ENCODE data around the gene RPA3. TPM values are rescaled to one million over a fixed set of nuclear protein-coding genes. Genes with fewer than 3 reads are reported as not detected.

The RPA3 gene
- 10 to 100 TPM; 54.5 to 77.2 (median 63.3) TPM for polyA plus RNA-seq (ENCODE audit: insufficient read length in 3 of 3)

DNA sequence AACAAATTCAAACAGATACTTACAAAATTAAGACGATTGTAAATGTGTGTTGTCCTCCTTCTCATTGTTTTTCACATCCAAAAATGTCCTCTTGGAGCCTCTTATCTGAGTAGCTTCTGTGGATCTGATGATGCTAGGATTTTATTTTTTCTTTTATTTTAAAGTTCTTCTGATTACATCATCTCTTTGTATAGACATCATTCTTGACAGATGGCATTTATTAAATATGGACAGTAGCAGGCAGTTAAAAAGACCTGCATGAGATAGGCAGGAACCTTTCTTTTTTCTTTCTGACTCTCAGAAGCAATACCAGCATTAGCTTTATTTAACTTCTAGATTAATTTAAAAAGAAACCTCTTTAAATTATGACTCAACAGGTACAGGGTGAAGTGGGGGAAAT is at the start of gene RPA3:
TSS of gene RPA3 (minus strand) at position 116 of the 400 bp plus-strand sequence. CDS start 78,189 bp downstream, outside the sequence.
- no peak for DNase-seq (ENCODE audit: low read depth in 3 of 3, low spot score in 2 of 3)

- no peak for DNase-seq (ENCODE audit: low read depth in 3 of 3, low spot score in 2 of 3)
Measured at GRCh38 chr7:7766671-7767070, 48.3 kb upstream of the RPA3 start.

DNA sequence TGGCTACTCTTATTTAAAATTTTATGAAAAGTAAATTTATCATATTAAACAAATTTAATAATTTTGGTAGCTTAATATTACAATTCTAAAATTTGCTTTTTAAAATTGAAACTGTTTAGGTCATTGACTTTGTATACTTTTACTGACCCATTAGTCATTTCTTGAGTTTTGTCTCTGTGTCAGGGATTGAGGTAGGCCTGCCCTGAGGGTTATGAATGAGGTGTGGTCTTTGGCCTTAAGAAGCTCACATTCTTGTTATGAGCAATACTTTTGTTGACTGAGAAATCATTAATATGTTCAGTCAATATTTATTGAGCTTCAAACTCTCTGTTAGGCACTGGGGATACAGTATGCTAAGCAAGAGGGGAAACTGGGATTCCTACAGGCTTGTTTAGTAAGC is 47.0 kb upstream of the RPA3 start:
- no peak for DNase-seq (ENCODE audit: low read depth in 3 of 3, low spot score in 2 of 3)

GRCh38 chr7:7764520-7765396 is 46.4 kb upstream of the RPA3 start:
- DNase-seq (ENCODE audit: low read depth in 3 of 3, low spot score in 2 of 3), result no peak

GRCh38 chr7:7761974-7762779 is 43.8 kb upstream of the RPA3 start:
- DNase-seq (ENCODE audit: low read depth in 3 of 3, low spot score in 2 of 3), result peak in 1 of 3 donors; percentile 12

DNA sequence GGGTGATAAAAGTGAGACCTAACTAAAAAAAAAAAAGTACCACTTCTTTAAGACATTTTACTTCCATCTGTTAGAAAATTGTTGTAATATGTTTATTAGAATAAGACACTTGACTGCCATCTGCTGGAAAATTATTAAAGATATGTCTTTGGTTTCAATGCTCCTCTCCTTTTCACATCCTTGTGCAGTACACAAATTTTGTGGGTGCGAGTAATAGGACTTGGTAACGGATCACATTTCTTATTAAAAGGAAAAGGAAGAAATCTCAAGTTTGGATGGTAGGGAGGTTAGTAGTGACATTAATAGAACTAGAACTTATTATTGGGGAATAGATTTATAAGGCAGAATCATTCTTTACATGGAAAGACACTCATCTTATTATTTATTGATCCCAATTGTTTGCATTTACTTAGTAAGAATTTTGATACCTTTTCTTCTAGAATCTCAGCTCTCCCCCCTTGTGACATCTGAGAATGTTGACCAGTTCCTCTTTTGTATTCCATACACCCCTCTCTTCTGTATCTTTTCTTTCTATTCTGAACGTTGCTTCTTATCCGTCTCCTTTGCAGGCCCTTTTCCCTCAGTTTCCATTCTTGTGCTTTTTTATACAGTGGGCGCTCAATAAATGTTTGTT is 43.0 kb upstream of the RPA3 start:
- DNase-seq (ENCODE audit: low read depth in 3 of 3, low spot score in 2 of 3), result no peak

GRCh38 chr7:7757576-7757975 is 39.2 kb upstream of the RPA3 start:
- DNase-seq (ENCODE audit: low read depth in 3 of 3, low spot score in 2 of 3), result no peak

- DNase-seq (ENCODE audit: low read depth in 3 of 3, low spot score in 2 of 3), result no peak
Measured at GRCh38 chr7:7756577-7756976, 38.2 kb upstream of the RPA3 start.

GRCh38 chr7:7751243-7752092 is 33.1 kb upstream of the RPA3 start:
- DNase-seq (ENCODE audit: low read depth in 3 of 3, low spot score in 2 of 3), result no peak

- no peak for DNase-seq (ENCODE audit: low read depth in 3 of 3, low spot score in 2 of 3)
Measured at GRCh38 chr7:7750571-7751242, 32.3 kb upstream of the RPA3 start.

GRCh38 chr7:7746458-7746857 is 28.1 kb upstream of the RPA3 start:
- DNase-seq (ENCODE audit: low read depth in 3 of 3, low spot score in 2 of 3), result no peak

- DNase-seq (ENCODE audit: low read depth in 3 of 3, low spot score in 2 of 3), result no peak
Measured at GRCh38 chr7:7745966-7746365, 27.6 kb upstream of the RPA3 start.

DNA sequence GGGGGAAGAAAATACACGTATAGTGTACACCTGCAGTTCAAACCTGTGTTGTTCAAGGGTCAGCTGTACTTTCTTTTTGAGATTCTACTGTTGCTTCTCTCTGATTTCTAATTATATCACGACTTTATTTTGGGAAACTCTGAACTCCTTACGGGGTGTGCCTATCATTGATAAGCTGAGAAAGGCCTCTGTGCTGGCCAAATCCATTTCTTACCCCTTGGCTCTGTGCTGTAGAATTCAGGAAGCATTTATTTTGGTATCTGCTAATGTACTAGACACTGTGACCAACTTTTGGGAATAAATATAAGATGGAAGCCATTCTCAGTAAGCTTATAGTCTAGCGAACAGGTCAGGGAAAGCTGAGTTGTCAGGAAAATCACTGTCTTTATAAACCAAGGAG is 26.9 kb upstream of the RPA3 start:
- DNase-seq (ENCODE audit: low read depth in 3 of 3, low spot score in 2 of 3), result no peak

DNA sequence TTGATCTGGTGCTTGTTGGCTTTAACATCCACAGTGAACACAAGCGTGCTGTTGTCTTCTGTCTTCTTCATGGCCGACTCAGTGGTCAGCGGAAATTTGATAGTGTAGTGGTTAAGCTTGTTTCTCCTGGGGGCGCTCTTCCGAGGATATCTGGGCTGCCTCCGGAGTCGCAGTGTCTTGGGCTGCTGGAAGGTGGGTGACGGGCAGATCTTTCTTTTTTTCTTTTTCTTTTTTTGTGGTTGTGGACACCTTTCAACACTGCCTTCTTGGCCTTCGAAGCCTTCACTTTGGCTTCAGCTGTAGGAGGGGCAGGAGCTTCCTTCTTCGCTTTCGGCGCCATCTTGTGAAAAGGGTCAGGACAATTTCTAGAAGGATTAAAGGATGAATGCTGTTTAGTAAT is 23.8 kb upstream of the RPA3 start:
- no peak for DNase-seq (ENCODE audit: low read depth in 3 of 3, low spot score in 2 of 3)

- DNase-seq (ENCODE audit: low read depth in 3 of 3, low spot score in 2 of 3), result no peak
Measured at GRCh38 chr7:7740037-7740355, 21.6 kb upstream of the RPA3 start.

GRCh38 chr7:7739204-7740036 is 21.0 kb upstream of the RPA3 start:
- DNase-seq (ENCODE audit: low read depth in 3 of 3, low spot score in 2 of 3), result no peak

DNA sequence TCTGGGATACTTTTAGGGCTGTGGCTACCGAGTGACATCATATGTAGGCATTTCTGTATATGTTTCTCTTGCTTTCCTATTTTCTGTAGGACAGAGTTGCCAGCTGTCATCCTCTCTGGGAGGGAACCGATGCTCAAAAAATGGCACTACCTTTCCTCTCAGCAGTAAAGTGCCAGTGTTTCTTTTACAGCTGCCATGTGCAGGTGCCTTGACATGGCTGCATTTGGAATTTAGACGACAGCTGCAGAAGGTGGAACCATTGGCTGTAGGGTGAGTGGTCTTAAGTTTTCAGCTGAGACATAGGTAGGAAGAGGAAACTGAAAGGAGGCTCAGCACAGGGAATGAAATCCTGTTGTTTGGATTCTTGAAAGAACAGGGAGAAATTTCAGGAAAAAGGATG is 20.2 kb upstream of the RPA3 start:
- DNase-seq (ENCODE audit: low read depth in 3 of 3, low spot score in 2 of 3), result no peak

- DNase-seq (ENCODE audit: low read depth in 3 of 3, low spot score in 2 of 3), result no peak
Measured at GRCh38 chr7:7738177-7738576, 19.8 kb upstream of the RPA3 start.

GRCh38 chr7:7737674-7738073 is 19.3 kb upstream of the RPA3 start:
- DNase-seq (ENCODE audit: low read depth in 3 of 3, low spot score in 2 of 3), result no peak
